HEK293T (cell line): ENCODE results near the gene RIBC1.

Experiments
- BHLHE40 ChIP-seq: fragments of 450-650 bp; IDR thresholded peaks from 2 replicates; pipeline ENCODE4 v1.6.1; 2016; ENCODE audit warnings: mild to moderate bottlenecking, moderate library complexity, borderline replicate concordance
- FOXA1 ChIP-seq: fragments of 450-650 bp; IDR thresholded peaks from 2 replicates; pipeline ENCODE4 v1.6.1; 2016; ENCODE audit warnings: mild to moderate bottlenecking
- FOXK2 ChIP-seq: fragments of 450-650 bp; IDR thresholded peaks from 2 replicates; pipeline ENCODE4 v1.6.1; 2016; ENCODE audit warnings: mild to moderate bottlenecking
- FOXM1 ChIP-seq: fragments of 450-650 bp; IDR thresholded peaks from 2 replicates; pipeline ENCODE4 v1.6.1; 2017; ENCODE audit warnings: mild to moderate bottlenecking, borderline replicate concordance
- NFRKB ChIP-seq: fragments of 450-650 bp; IDR thresholded peaks from 2 replicates; pipeline ENCODE4 v1.6.1; 2016; ENCODE audit warnings: mild to moderate bottlenecking, moderate library complexity
- PKNOX1 ChIP-seq: fragments of 450-650 bp; IDR thresholded peaks from 2 replicates; pipeline ENCODE4 v1.6.1; 2016
- SP1 ChIP-seq: fragments of 450-650 bp; IDR thresholded peaks from 2 replicates; pipeline ENCODE4 v1.6.1; 2017
- SUZ12 ChIP-seq: fragments of 450-650 bp; IDR thresholded peaks from 2 replicates; pipeline ENCODE4 v1.6.1; 2016; ENCODE audit warnings: mild to moderate bottlenecking
- TARDBP ChIP-seq: fragments of 450-650 bp; IDR thresholded peaks from 2 replicates; pipeline ENCODE4 v1.6.1; 2016
- ZNF384 ChIP-seq: fragments of 450-650 bp; IDR thresholded peaks from 2 replicates; pipeline ENCODE4 v1.6.1; 2016

GRCh38 chrX:53445977-53446376 lies 23.3 kb downstream of the RIBC1 start:
- no peak for TF ChIP-seq FOXK2
- TF ChIP-seq SP1 = no peak
- TF ChIP-seq FOXM1 = no peak
- TF ChIP-seq NFRKB = no peak
- TF ChIP-seq BHLHE40 = no peak
- TF ChIP-seq TARDBP = no peak
- no peak for TF ChIP-seq PKNOX1
- TF ChIP-seq ZNF384 = no peak
- TF ChIP-seq FOXA1 = no peak
- TF ChIP-seq SUZ12 = no peak
